Right ventricle myocardium inferior (tissue), 1 donor: ENCODE results near the gene VEPH1. TPM values are rescaled to one million over a fixed set of nuclear protein-coding genes. Genes with fewer than 3 reads are reported as not detected.

ENCODE experiments used
- ATAC-seq: fragments of 200-7000 bp; cut with Tn5 transposase; one replicate; pipeline ENCODE4 v1.9.1; 2020; ENCODE audit warnings: mild to moderate bottlenecking, moderate library complexity
- DNase-seq: peaks from one replicate; pipeline ENCODE4 v3.0.0; 2021; ENCODE audit errors: missing footprints
- intact Hi-C: fragments of 100-400 bp; cut with DNase I; formaldehyde crosslinking; loops from one replicate; pipeline ENCODE4 v1.11.0; 2022
- total RNA-seq: library from RNA; stranded (reverse); fragmentation: NEBNext Ultra II Directional; extraction: Animal tissue kit (Norgen Biotek cat#: 25700); gene quantifications from one replicate; pipeline ENCODE4 v1.2.1, GENCODE V29; 2021
- donor health status: DM: no; HTN: yes; CAD: no; lungs with severe emphysema.

The VEPH1 gene
- total RNA-seq, 1 donor from 2014 or later: 0.41 TPM

- intact Hi-C loops: no loop called here
- DNase-seq (no peak), ATAC-seq (no peak)
Observed at GRCh38 chr3:157408499-157409149, 94.6 kb downstream of the VEPH1 start.

DNA sequence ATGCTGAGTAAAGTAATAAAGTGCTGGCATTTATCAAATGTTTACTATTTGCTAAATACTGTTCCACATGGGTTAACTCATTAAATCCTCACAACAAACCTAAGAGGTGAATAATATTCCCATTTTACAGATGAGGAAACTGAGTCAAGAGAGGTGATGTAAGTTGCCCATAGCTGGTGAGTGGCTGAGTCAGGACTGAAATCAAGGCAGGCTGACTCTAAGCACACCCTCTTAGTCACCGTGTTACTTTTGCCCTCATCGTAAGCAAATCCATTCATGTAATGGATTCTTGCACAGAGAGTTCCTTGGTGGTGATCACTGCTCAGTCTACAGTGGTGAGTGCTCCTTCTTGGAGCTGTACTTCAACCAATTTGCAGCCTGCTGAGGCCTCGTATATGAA, 95.4 kb downstream of the VEPH1 start:
- intact Hi-C loops: no loop called here
- DNase-seq: no peak
- ATAC-seq: no peak

- intact Hi-C loops: no loop called here
- ATAC-seq (no peak), DNase-seq (no peak)
Observed at GRCh38 chr3:157406394-157406793, 96.8 kb downstream of the VEPH1 start.

- intact Hi-C loops: no loop called here
- ATAC-seq (no peak), DNase-seq (no peak)
Observed at GRCh38 chr3:157405457-157405856, 97.8 kb downstream of the VEPH1 start.

GRCh38 chr3:157404381-157404780, 98.8 kb downstream of the VEPH1 start:
- intact Hi-C loops: no loop called here
- ATAC-seq: no peak
- DNase-seq: no peak

DNA sequence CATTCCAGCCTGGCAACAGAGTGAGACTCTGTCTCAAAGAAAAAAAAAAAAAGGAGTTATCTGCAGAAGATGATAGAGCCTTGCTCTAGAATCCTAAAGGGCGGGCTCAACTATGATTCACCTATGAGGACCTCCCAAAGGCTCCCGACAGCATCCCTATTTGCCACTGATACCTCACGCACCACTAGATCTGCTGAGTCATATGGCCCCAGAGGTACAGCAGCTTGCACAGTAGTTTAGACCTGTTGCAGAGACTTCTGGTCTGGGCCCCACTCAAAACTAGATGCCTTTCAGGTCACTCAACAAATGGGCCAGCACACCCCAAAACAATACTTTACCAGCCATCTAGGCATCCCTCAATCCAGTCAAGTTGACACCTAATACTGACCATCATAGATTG, 104.6 kb downstream of the VEPH1 start:
- no peak for DNase-seq
- ATAC-seq: no peak
- intact Hi-C loops: no loop called here

GRCh38 chr3:157394411-157394810, 108.8 kb downstream of the VEPH1 start:
- intact Hi-C loops: no loop called here
- DNase-seq: no peak
- no peak for ATAC-seq

- intact Hi-C loops: no loop called here
- DNase-seq: no peak
- ATAC-seq: no peak
Observed at GRCh38 chr3:157393113-157393512, 110.1 kb downstream of the VEPH1 start.

GRCh38 chr3:157392104-157392503, 111.1 kb downstream of the VEPH1 start:
- intact Hi-C loops: no loop called here
- ATAC-seq: no peak

GRCh38 chr3:157390713-157391515, 112.3 kb downstream of the VEPH1 start:
- intact Hi-C loops: no loop called here
- ATAC-seq: no peak
- DNase-seq: peak; percentile 53

More at GRCh38 chr3:157392104-157392503, 111.1 kb downstream of the VEPH1 start:
- DNase-seq: no peak

GRCh38 chr3:157388976-157389375, 114.2 kb downstream of the VEPH1 start:
- intact Hi-C loops: no loop called here
- no peak for DNase-seq
- no peak for ATAC-seq

GRCh38 chr3:157387708-157388435, 115.3 kb downstream of the VEPH1 start:
- ATAC-seq (no peak), DNase-seq (no peak)
- intact Hi-C loops: no loop called here

- ATAC-seq (no peak), DNase-seq (no peak)
- intact Hi-C loops: no loop called here
Observed at GRCh38 chr3:157384491-157384890, 118.7 kb downstream of the VEPH1 start.

DNA sequence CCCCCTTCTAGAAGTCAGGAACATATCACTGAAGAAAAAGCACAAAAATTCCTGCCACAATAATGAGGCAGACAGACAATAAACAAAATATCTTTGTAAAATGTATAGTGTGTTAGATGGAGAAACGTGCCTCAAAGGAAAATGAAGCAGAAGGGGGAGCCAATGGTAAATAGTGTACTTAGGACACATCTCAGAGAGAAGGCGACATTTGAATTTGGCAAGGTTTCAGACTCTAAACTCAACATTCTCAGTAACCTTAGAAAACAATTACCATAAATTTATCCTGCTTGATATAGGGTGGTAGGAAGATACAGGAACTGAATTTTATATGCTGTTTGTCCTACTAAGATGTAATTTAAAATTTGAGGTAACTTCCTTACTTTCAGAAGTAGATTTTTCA, 119.2 kb downstream of the VEPH1 start:
- intact Hi-C loops: no loop called here
- no peak for ATAC-seq

DNA sequence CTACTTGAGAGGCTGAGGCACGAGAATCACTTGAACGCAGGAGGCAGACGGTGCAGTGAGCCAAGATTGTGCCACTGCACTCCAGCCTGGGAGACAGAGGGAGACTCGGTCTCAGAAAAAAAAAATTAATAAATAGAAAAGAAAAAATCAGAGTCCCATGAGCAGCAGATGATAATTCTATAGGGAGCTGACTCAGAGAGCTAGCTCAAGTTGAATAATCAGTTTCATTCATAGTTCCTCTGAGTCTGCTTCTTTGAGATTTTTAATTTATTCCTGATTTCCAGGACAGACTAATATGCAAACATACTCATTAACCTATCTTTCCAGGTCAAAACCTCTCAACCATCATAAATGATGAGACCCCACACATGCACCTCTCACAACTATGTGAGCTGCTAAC, 121.6 kb downstream of the VEPH1 start:
- intact Hi-C loops: no loop called here
- no peak for ATAC-seq
- no peak for DNase-seq

More for the DNA sequence above, 119.2 kb downstream of the VEPH1 start:
- DNase-seq: no peak

GRCh38 chr3:157379525-157380140, 123.6 kb downstream of the VEPH1 start:
- no peak for ATAC-seq
- DNase-seq: no peak
- intact Hi-C loops: no loop called here

GRCh38 chr3:157376603-157377300, 126.5 kb downstream of the VEPH1 start:
- intact Hi-C loops: no loop called here
- DNase-seq: no peak
- no peak for ATAC-seq

DNA sequence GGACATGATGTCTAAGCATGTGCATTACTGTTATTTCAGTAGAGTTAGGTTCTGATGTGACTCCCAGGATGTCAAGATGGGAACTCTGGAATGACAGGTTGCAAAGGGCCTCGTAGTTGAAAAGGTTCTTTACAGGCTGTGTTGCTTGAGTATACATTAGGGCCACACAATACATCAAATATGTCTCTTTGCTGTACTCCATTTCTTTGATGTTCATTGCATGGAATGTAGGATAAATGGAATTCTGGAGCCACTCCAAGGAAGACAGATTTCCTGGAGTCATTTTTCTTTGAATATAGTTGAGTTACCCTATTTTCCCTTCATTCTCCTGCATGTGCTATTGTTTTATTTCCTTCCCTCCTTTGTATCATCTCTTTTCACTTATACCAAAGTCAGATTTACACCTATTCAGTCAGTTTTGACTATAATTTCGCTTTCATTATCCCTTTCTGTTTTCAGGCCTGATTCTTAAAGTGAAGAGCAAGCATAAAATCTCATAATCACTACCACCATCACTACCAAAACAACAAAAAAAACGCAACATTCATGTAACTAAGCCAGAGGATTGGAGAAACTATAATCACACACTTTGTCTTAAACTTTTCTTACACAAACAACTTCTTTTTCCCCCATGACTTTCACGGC, 127.8 kb downstream of the VEPH1 start:
- DNase-seq (no peak), ATAC-seq (no peak)
- intact Hi-C loops: no loop called here
